ENCODE measurements around the gene CAMTA1.

- no peak for TF ChIP-seq POLR2AphosphoS5 (IDR thresholded peaks at IDR 0.05; ENCODE audit: insufficient read depth in 1 of 2, low read depth in 1 of 2)
- no peak for TF ChIP-seq CTCF (IDR thresholded peaks at IDR 0.05)
These were observed 120.5 kb downstream of the CAMTA1 start for GRCh38 chr1:6905790-6906189.
